Measurements from ENCODE around the gene NTHL1. TPM values are rescaled to one million over a fixed set of nuclear protein-coding genes. Genes with fewer than 3 reads are reported as not detected.

Gene NTHL1
- total and polyA plus RNA-seq, 9 of the 15 experiments (the other 6 are each of a cell fraction or from before 2014, with no cell fraction given) = 1.1 to 58.8 (median 17.6) TPM

DNA sequence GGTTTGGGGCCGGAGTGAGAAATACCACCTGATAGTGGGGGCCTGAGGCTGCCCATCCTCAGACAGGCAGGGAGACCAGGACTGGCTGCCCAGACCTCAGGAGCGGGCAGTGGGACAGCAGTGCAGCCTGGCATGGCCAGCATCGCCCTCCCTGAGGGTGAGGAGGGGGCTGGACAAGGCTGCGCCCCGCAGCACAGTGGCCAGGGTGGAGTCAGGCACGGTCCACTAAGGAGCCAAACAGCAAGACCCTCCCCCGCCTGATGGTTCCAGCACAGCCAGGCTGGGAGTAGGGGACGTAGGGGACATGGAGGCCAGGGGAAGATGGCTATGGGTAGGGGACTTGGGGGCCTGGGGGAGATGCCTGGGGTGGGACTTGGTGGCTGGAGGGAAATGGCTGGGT is 41.3 kb downstream of the NTHL1 start:
- no peaks in the 10 kb centered on the region for H3K9me3 ChIP-seq (replicated peaks; ENCODE audit: control insufficient read depth, insufficient read depth, low read depth, low read length)
- H3K9me1 ChIP-seq (ENCODE audit: control insufficient read depth, insufficient read depth, low read length) = peaks cover 19% of the 10 kb centered on the region
- FAIRE-seq (no peak), ATAC-seq (no peak), DNase-seq (ENCODE audit: extremely low read depth in 1 of 4, low spot score in 3 of 4) (no peak)
- peaks cover 83% of the 10 kb centered on the region for H3K79me2 ChIP-seq (ENCODE audit: control insufficient read depth, insufficient read depth, low read length)
- intact Hi-C loops (cut with micrococcal nuclease) = no loop called here
- H2AFZ ChIP-seq (ENCODE audit: low read depth, low read length) = no peak overlapping the region
- no peak for TF ChIP-seq POLR2A (conservative IDR thresholded peaks at IDR 0.05)
- TF ChIP-seq POLR2AphosphoS5 (IDR thresholded peaks at IDR 0.05; ENCODE audit: control insufficient read depth, insufficient read depth, low read depth, low read length) = 0 out of 2 replicates have a peak, but pooled peaks have one; percentile 1
- no peak for TF ChIP-seq ZFX (CRISPR knock-in tag; IDR thresholded peaks at IDR 0.05)
- no peak for TF ChIP-seq SUPT5H (IDR thresholded peaks at IDR 0.05)
- TF ChIP-seq CC2D1A (IDR thresholded peaks at IDR 0.05) = no peak
- no peak for TF ChIP-seq CBFA2T3 (IDR thresholded peaks at IDR 0.05)
- TF ChIP-seq ZNF224 (CRISPR knock-in tag; IDR thresholded peaks at IDR 0.05) = no peak
- TF ChIP-seq, protein P1, sequence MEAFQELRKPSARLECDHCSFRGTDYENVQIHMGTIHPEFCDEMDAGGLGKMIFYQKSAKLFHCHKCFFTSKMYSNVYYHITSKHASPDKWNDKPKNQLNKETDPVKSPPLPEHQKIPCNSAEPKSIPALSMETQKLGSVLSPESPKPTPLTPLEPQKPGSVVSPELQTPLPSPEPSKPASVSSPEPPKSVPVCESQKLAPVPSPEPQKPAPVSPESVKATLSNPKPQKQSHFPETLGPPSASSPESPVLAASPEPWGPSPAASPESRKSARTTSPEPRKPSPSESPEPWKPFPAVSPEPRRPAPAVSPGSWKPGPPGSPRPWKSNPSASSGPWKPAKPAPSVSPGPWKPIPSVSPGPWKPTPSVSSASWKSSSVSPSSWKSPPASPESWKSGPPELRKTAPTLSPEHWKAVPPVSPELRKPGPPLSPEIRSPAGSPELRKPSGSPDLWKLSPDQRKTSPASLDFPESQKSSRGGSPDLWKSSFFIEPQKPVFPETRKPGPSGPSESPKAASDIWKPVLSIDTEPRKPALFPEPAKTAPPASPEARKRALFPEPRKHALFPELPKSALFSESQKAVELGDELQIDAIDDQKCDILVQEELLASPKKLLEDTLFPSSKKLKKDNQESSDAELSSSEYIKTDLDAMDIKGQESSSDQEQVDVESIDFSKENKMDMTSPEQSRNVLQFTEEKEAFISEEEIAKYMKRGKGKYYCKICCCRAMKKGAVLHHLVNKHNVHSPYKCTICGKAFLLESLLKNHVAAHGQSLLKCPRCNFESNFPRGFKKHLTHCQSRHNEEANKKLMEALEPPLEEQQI (IDR thresholded peaks at IDR 0.05) = no peak
- ChIA-PET CTCF (ENCODE audit: low intra/inter-chr PET ratio) (no interaction called here), POLR2A (interaction anchor here (0.6 to 1.1 kb wide), 2 partner anchors 141 to 145 kb away, joined by 3 read pairs; no protein-coding TSS in a partner anchor)
- H3K4me3 ChIP-seq = no peak overlapping the region
- no peak overlapping the region for H3K4me2 ChIP-seq (ENCODE audit: insufficient read depth, low read length)
- H3K9ac ChIP-seq (ENCODE audit: insufficient read depth in 1 of 2, low read depth in 2 of 2, low read length in 2 of 2) = peak overlapping the region in 1 of 2 experiments; percentile 99; a peak in 2 of 4 replicates
- peaks cover 27 to 93% of the 10 kb centered on the region in 2 experiments for H3K4me1 ChIP-seq (replicated peaks in 1 of 2; ENCODE audit: control insufficient read depth in 2 of 2, insufficient read depth in 2 of 2, low read length in 2 of 2)
- no peak overlapping the region for H3K27ac ChIP-seq (ENCODE audit: extremely low read depth, low read depth, low read length)
- in situ Hi-C loops (cut with MboI) = no loop called here
- H3K27me3 ChIP-seq (ENCODE audit: control insufficient read depth in 2 of 2, insufficient read depth in 2 of 2, low read length in 2 of 2) = no peaks in the 10 kb centered on the region
- 86% methylated on average over 7 of the region's 8 CpGs for WGBS (ENCODE audit: insufficient coverage, low coverage, missing lambda C conversion rate)
- BruUV-seq (replicated peaks) = no TSS peak
- H3K36me3 ChIP-seq (ENCODE audit: control insufficient read depth, insufficient read depth, low read length) = peaks cover 66% of the 10 kb centered on the region; the same call in 2 of the 3 replicates
- peaks cover 46% of the 10 kb centered on the region for H4K20me1 ChIP-seq (replicated peaks; ENCODE audit: control insufficient read depth, insufficient read depth, low read length)

Measured in K562 (cell line).